ENCODE results near the gene IGSF8. TPM values are rescaled to one million over a fixed set of nuclear protein-coding genes. Genes with fewer than 3 reads are reported as not detected.

IGSF8 gene
- total and polyA plus RNA-seq, 2 of the 8 experiments (the other 6 are each of a cell fraction or from before 2014, with no cell fraction given) = 69.6 to 132 TPM

- Histone ChIP-seq H3K27ac (ENCODE audit: low read depth, low read length) (no peak overlapping the region), H3K4me1 (replicated peaks in 1 of 4; ENCODE audit: control insufficient read depth in 3 of 4, insufficient read depth in 4 of 4, low read length in 3 of 4) (peaks cover 0 to 6% (median 0%) of the 10 kb centered on the region in 4 experiments; a peak in 2 of 7 replicates), H4K5ac (ENCODE audit: insufficient read length, low read depth, low read length) (no peak overlapping the region), H3K79me1 (ENCODE audit: low read depth, low read length) (peaks cover 1% of the 10 kb centered on the region; the same call in 1 of the 2 replicates), H2BK15ac (ENCODE audit: low read length) (no peak overlapping the region), H3K14ac (ENCODE audit: insufficient read length) (no peak overlapping the region), H3K36me3 (ENCODE audit: control insufficient read depth in 2 of 4, insufficient read depth in 4 of 4, low read length in 3 of 4) (peaks cover 12 to 63% (median 57%) of the 10 kb centered on the region in 4 experiments; a peak in 7 of 8 replicates), H4K8ac (ENCODE audit: extremely low read depth, insufficient read depth, low read length) (no peak overlapping the region), H4K20me1 (replicated peaks in 1 of 2; ENCODE audit: control insufficient read depth in 1 of 2, insufficient read depth in 2 of 2, low read length in 2 of 2) (no peaks in the 10 kb centered on the region), H3K18ac (ENCODE audit: extremely low read depth, low read length) (no peak overlapping the region), H3K56ac (replicated peaks; ENCODE audit: insufficient read length, low read depth, low read length) (no peak overlapping the region), H2BK12ac (ENCODE audit: low read depth, low read length) (no peak overlapping the region), H3K9ac (replicated peaks in 1 of 4; ENCODE audit: extremely low read depth in 1 of 4, low read depth in 3 of 4, low read length in 3 of 4) (no peak overlapping the region), H3K79me2 (ENCODE audit: control insufficient read depth in 1 of 2, insufficient read depth in 2 of 2, low read length in 2 of 2) (no peaks in the 10 kb centered on the region), H3K4me2 (ENCODE audit: insufficient read depth in 1 of 2, low read depth in 2 of 2, low read length in 2 of 2) (no peak overlapping the region), H2AK5ac (ENCODE audit: low read depth, low read length) (no peak overlapping the region), H4K91ac (replicated peaks; ENCODE audit: insufficient read length, low read length) (no peak overlapping the region), H3K27me3 (replicated peaks in 1 of 4; ENCODE audit: control insufficient read depth in 3 of 4, extremely low read depth in 1 of 4, insufficient read depth in 3 of 4, low read length in 3 of 4) (no peaks in the 10 kb centered on the region), H3K23me2 (ENCODE audit: low read depth, low read length) (no peaks in the 10 kb centered on the region), H3K9me3 (ENCODE audit: insufficient read depth in 2 of 2, low read depth in 1 of 2, low read length in 1 of 2) (no peaks in the 10 kb centered on the region), H2AFZ (ENCODE audit: low read length) (no peak overlapping the region), H2BK20ac (ENCODE audit: low read length) (no peak overlapping the region), H2BK5ac (ENCODE audit: low read depth, low read length) (no peak overlapping the region), H3K4me3 (ENCODE audit: extremely low read depth in 1 of 4, insufficient read depth in 2 of 4, low read depth in 3 of 4, low read length in 4 of 4) (no peak overlapping the region), H3K4ac (replicated peaks; ENCODE audit: insufficient read length, low read depth, low read length) (no peak overlapping the region), H3K23ac (ENCODE audit: insufficient read length) (no peak overlapping the region), H2BK120ac (replicated peaks; ENCODE audit: low read depth, low read length) (no peak overlapping the region)
- POLR2A ChIA-PET (ENCODE audit: partially characterized antibody) = interaction anchor here (1.0 to 8.1 kb wide), 6 partner anchors 9 to 32 kb away, joined by 3 to 56 read pairs (median 4); no protein-coding TSS in a partner anchor
- no peak for FAIRE-seq
- 86% methylated on average over 7 of the region's 7 CpGs; no CpG with 5 or more reads in 1 of the 2 experiments for WGBS, 2 experiments (ENCODE audit: extremely low coverage in 1 of 2, insufficient coverage in 1 of 2, insufficient read length in 1 of 2, insufficient replicate concordance in 2 of 2, low coverage in 1 of 2, low lambda C conversion rate in 2 of 2, missing lambda C conversion rate in 1 of 2)
- TF ChIP-seq CBX8 (IDR thresholded peaks at IDR 0.05; ENCODE audit: borderline replicate concordance, low read depth, low read length) (no peak), RFX5 (IDR thresholded peaks at IDR 0.05; ENCODE audit: borderline replicate concordance, low read depth, low read length) (no peak), BRCA1 (IDR thresholded peaks at IDR 0.05; ENCODE audit: low read depth, low read length) (no peak), SIX5 (IDR thresholded peaks at IDR 0.05; ENCODE audit: low read depth, low read length) (no peak)
- CTCF ChIA-PET (ENCODE audit: partially characterized antibody) = interaction anchor here (1.1 to 13.8 kb wide), 11 partner anchors 15 to 164 kb away, joined by 3 to 141 read pairs (median 7); partner anchors contain the start of gene ATP1A2
- DNase-seq (ENCODE audit: low read depth in 1 of 2, low spot score in 2 of 2) = no peak
These were observed 29.6 kb upstream of the IGSF8 start for GRCh38 chr1:160127865-160128523.

Measured in H1 (cell line).